Measurements from ENCODE around the gene L3MBTL4. TPM values are rescaled to one million over a fixed set of nuclear protein-coding genes. Genes with fewer than 3 reads are reported as not detected.

L3MBTL4 gene
- total RNA-seq, 6 experiments from 2014 or later = 8.2 to 16.0 (median 11.3) TPM

GRCh38 chr18:6249788-6250187 lies 164.9 kb downstream of the L3MBTL4 start:
- intact Hi-C loops (cut with DNase I) = no loop called here
- TF ChIP-seq POLR2A (IDR thresholded peaks at IDR 0.05) (no peak), CTCF (IDR thresholded peaks at IDR 0.05) (no peak)
- ATAC-seq = peak; percentile 73 to 86 (median 81)
- DNase-seq = peak in 2 of 3 donors; percentile 62 to 77
- 22% methylated on average over 4 of the region's 4 CpGs for WGBS (ENCODE audit: insufficient coverage, low coverage, low lambda C conversion rate, missing lambda C conversion rate)
- Histone ChIP-seq H3K27ac (peak overlapping the region in 1 of 3 donors; percentile 60), H3K4me3 (no peak overlapping the region), H3K9me3 (no peaks in the 10 kb centered on the region), H3K27me3 (no peaks in the 10 kb centered on the region), H3K4me1 (peaks cover 0 to 15% (median 2%) of the 10 kb centered on the region in 4 donors), H3K36me3 (no peaks in the 10 kb centered on the region)

- intact Hi-C loops (cut with DNase I) = no loop called here
- TF ChIP-seq POLR2A (IDR thresholded peaks at IDR 0.05) (no peak), CTCF (IDR thresholded peaks at IDR 0.05) (no peak)
- Histone ChIP-seq H3K9me3 (no peaks in the 10 kb centered on the region), H3K36me3 (no peaks in the 10 kb centered on the region), H3K27ac (peak overlapping the region in 1 of 3 donors; percentile 60), H3K4me1 (peaks cover 0 to 15% (median 0%) of the 10 kb centered on the region in 4 donors), H3K4me3 (no peak overlapping the region), H3K27me3 (no peaks in the 10 kb centered on the region)
- DNase-seq = no peak
- peak in 3 of 4 donors; percentile 19 to 69 (median 37) for ATAC-seq
- WGBS (ENCODE audit: insufficient coverage, low coverage, low lambda C conversion rate, missing lambda C conversion rate) = 41% methylated on average over 2 of the region's 2 CpGs
Observed at GRCh38 chr18:6249170-6249569, 165.5 kb downstream of the L3MBTL4 start.

GRCh38 chr18:6248017-6248416 lies 166.7 kb downstream of the L3MBTL4 start:
- no peaks in the 10 kb centered on the region for H3K36me3 ChIP-seq

GRCh38 chr18:6242004-6242403 lies 172.7 kb downstream of the L3MBTL4 start:
- Histone ChIP-seq H3K27me3 (no peaks in the 10 kb centered on the region), H3K9me3 (no peaks in the 10 kb centered on the region), H3K27ac (no peak overlapping the region), H3K4me1 (no peaks in the 10 kb centered on the region), H3K4me3 (no peak overlapping the region), H3K36me3 (peaks cover 0 to 5% (median 0%) of the 10 kb centered on the region in 4 donors)
- TF ChIP-seq CTCF (IDR thresholded peaks at IDR 0.05) (no peak), POLR2A (IDR thresholded peaks at IDR 0.05) (no peak)
- ATAC-seq = peak in 1 of 4 donors; percentile 20
- DNase-seq = no peak
- intact Hi-C loops (cut with DNase I) = no loop called here
- 94% methylated on average over 6 of the region's 11 CpGs for WGBS (ENCODE audit: insufficient coverage, low coverage, low lambda C conversion rate, missing lambda C conversion rate)

More at GRCh38 chr18:6248017-6248416, 166.7 kb downstream of the L3MBTL4 start:
- no peak for TF ChIP-seq CTCF (IDR thresholded peaks at IDR 0.05)
- no peak for TF ChIP-seq POLR2A (IDR thresholded peaks at IDR 0.05)
- Histone ChIP-seq H3K27ac (no peak overlapping the region), H3K9me3 (no peaks in the 10 kb centered on the region), H3K4me3 (no peak overlapping the region), H3K4me1 (peaks cover 0 to 12% (median 0%) of the 10 kb centered on the region in 4 donors), H3K27me3 (no peaks in the 10 kb centered on the region)
- no peak for DNase-seq
- no peak for ATAC-seq
- intact Hi-C loops (cut with DNase I) = no loop called here
- 91% methylated on average over 2 of the region's 2 CpGs for WGBS (ENCODE audit: insufficient coverage, low coverage, low lambda C conversion rate, missing lambda C conversion rate)

- Histone ChIP-seq H3K27me3 (no peaks in the 10 kb centered on the region), H3K4me1 (no peaks in the 10 kb centered on the region), H3K9me3 (no peaks in the 10 kb centered on the region), H3K27ac (no peak overlapping the region), H3K4me3 (no peak overlapping the region), H3K36me3 (peaks cover 0 to 8% (median 0%) of the 10 kb centered on the region in 4 donors)
- no peak for DNase-seq
- ATAC-seq = no peak
- TF ChIP-seq POLR2A (IDR thresholded peaks at IDR 0.05) = no peak
- no peak for TF ChIP-seq CTCF (IDR thresholded peaks at IDR 0.05)
- WGBS (ENCODE audit: insufficient coverage, low coverage, low lambda C conversion rate, missing lambda C conversion rate) = 75% methylated on average over 3 of the region's 6 CpGs
- intact Hi-C loops (cut with DNase I) = no loop called here
Observed at GRCh38 chr18:6239716-6240115, 175.0 kb downstream of the L3MBTL4 start.
